Nephron (organoid): ENCODE measurements around the gene COL1A1.

Experiments used
- H3K27ac Mint-ChIP-seq, 3 experiments: 2 replicates each; pipeline ENCODE4 v1.8.0; 2020; ENCODE audit warnings: mixed read lengths in 3 of 3, mild to moderate bottlenecking in 2 of 3, moderate library complexity in 1 of 3
- H3K27me3 Mint-ChIP-seq: 2 replicates; pipeline ENCODE4 v1.8.0; 2021; ENCODE audit warnings: low read depth, mild to moderate bottlenecking, moderate library complexity, mixed read lengths
- H3K36me3 Mint-ChIP-seq: 2 replicates; pipeline ENCODE4 v1.8.0; 2020; ENCODE audit warnings: low read depth, mixed read lengths
- H3K4me1 Mint-ChIP-seq: 2 replicates; pipeline ENCODE4 v1.8.0; 2020; ENCODE audit warnings: mixed read lengths
- H3K4me3 Mint-ChIP-seq, 3 experiments: 2 replicates each; pipeline ENCODE4 v1.8.0; 2020; ENCODE audit warnings: mild to moderate bottlenecking in 3 of 3, mixed read lengths in 3 of 3, moderate library complexity in 2 of 3
- H3K9me3 Mint-ChIP-seq: 2 replicates; pipeline ENCODE4 v1.8.0; 2020; ENCODE audit warnings: mixed read lengths
- CTCF ChIP-seq, 3 experiments: fragments of 200-600 bp; sonication (generic); IDR thresholded peaks; one replicate each; pipeline ENCODE4 v1.5.0; 2021; ENCODE audit warnings: antibody characterized with exemption in 3 of 3; ENCODE audit not compliant: unreplicated experiment in 3 of 3

The COL1A1 gene

GRCh38 chr17:50181144-50181543 lies 20.3 kb downstream of the COL1A1 start:
- Mint-ChIP-seq H3K4me1 (peaks cover 81% of the 10 kb centered on the region), H3K27ac (peak overlapping the region; percentile 56 to 86 (median 80))

GRCh38 chr17:50180620-50181019 lies 20.8 kb downstream of the COL1A1 start:
- Mint-ChIP-seq H3K36me3 (peaks cover 10% of the 10 kb centered on the region), H3K4me1 (peaks cover 83% of the 10 kb centered on the region), H3K9me3 (no peaks in the 10 kb centered on the region), H3K27ac (peak overlapping the region; percentile 56 to 86 (median 80)), H3K4me3 (no peak overlapping the region), H3K27me3 (peaks cover 14% of the 10 kb centered on the region)
- no peak for TF ChIP-seq CTCF (IDR thresholded peaks at IDR 0.05; ENCODE audit: unreplicated experiment in 3 of 3)

More at GRCh38 chr17:50181144-50181543, 20.3 kb downstream of the COL1A1 start:
- Mint-ChIP-seq H3K27me3 (peaks cover 14% of the 10 kb centered on the region), H3K9me3 (no peaks in the 10 kb centered on the region), H3K4me3 (no peak overlapping the region), H3K36me3 (peaks cover 16% of the 10 kb centered on the region)
- no peak for TF ChIP-seq CTCF (IDR thresholded peaks at IDR 0.05; ENCODE audit: unreplicated experiment in 3 of 3)

- H3K4me1 Mint-ChIP-seq, result peaks cover 79% of the 10 kb centered on the region
- H3K27me3 Mint-ChIP-seq, result peaks cover 11% of the 10 kb centered on the region
- TF ChIP-seq CTCF (IDR thresholded peaks at IDR 0.05; ENCODE audit: unreplicated experiment in 3 of 3), result no peak
These were observed 21.3 kb downstream of the COL1A1 start for GRCh38 chr17:50180111-50180510.

GRCh38 chr17:50177983-50178834 lies 23.2 kb downstream of the COL1A1 start:
- peak overlapping the region; percentile 43 to 59 (median 57) for H3K4me3 Mint-ChIP-seq
- peaks cover 4% of the 10 kb centered on the region for H3K36me3 Mint-ChIP-seq
- H3K4me1 Mint-ChIP-seq, result peaks cover 72% of the 10 kb centered on the region
- H3K9me3 Mint-ChIP-seq, result no peaks in the 10 kb centered on the region
- peaks cover 11% of the 10 kb centered on the region for H3K27me3 Mint-ChIP-seq
- H3K27ac Mint-ChIP-seq, result peak overlapping the region; percentile 86 to 99 (median 90)
- TF ChIP-seq CTCF (IDR thresholded peaks at IDR 0.05; ENCODE audit: unreplicated experiment in 3 of 3), result peak; percentile 40 to 43 (median 42)

More at GRCh38 chr17:50180111-50180510, 21.3 kb downstream of the COL1A1 start:
- no peak overlapping the region for H3K4me3 Mint-ChIP-seq
- H3K27ac Mint-ChIP-seq, result peak overlapping the region in 2 of 3 experiments; percentile 80 to 86
- no peaks in the 10 kb centered on the region for H3K9me3 Mint-ChIP-seq
- H3K36me3 Mint-ChIP-seq, result peaks cover 5% of the 10 kb centered on the region

- Mint-ChIP-seq H3K27me3 (peaks cover 8% of the 10 kb centered on the region), H3K4me3 (peak overlapping the region in 1 of 3 experiments; percentile 22), H3K27ac (peak overlapping the region; percentile 86 to 99 (median 90)), H3K9me3 (no peaks in the 10 kb centered on the region), H3K36me3 (no peaks in the 10 kb centered on the region), H3K4me1 (peaks cover 74% of the 10 kb centered on the region)
- TF ChIP-seq CTCF (IDR thresholded peaks at IDR 0.05; ENCODE audit: unreplicated experiment in 3 of 3), result no peak
These were observed 24.0 kb downstream of the COL1A1 start for GRCh38 chr17:50177476-50177875.
